M059J (cell line): ENCODE data around the gene RPRD1A. TPM values are rescaled to one million over a fixed set of nuclear protein-coding genes. Genes with fewer than 3 reads are reported as not detected.
"Not testable (repeated sequence)": the region's sequence is repeated elsewhere in the genome, so short reads cannot be mapped to it uniquely, and the experiment has no call there.

ENCODE experiments used
- DNase-seq: peaks from one replicate; pipeline ENCODE4 v3.0.0-alpha.2; 2012; ENCODE audit warnings: low read depth
- total RNA-seq: library from RNA; depleted of rRNA; stranded (reverse); fragments of >200 nt; shearing (Covaris generic); gene quantifications from 2 replicates; pipeline ENCODE4 v1.2.3, GENCODE V29; 2014; rRNA removed

Gene RPRD1A, protein sequence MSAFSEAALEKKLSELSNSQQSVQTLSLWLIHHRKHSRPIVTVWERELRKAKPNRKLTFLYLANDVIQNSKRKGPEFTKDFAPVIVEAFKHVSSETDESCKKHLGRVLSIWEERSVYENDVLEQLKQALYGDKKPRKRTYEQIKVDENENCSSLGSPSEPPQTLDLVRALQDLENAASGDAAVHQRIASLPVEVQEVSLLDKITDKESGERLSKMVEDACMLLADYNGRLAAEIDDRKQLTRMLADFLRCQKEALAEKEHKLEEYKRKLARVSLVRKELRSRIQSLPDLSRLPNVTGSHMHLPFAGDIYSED
- total RNA-seq = 37.8 and 68.5 TPM in 2 replicates

DNA sequence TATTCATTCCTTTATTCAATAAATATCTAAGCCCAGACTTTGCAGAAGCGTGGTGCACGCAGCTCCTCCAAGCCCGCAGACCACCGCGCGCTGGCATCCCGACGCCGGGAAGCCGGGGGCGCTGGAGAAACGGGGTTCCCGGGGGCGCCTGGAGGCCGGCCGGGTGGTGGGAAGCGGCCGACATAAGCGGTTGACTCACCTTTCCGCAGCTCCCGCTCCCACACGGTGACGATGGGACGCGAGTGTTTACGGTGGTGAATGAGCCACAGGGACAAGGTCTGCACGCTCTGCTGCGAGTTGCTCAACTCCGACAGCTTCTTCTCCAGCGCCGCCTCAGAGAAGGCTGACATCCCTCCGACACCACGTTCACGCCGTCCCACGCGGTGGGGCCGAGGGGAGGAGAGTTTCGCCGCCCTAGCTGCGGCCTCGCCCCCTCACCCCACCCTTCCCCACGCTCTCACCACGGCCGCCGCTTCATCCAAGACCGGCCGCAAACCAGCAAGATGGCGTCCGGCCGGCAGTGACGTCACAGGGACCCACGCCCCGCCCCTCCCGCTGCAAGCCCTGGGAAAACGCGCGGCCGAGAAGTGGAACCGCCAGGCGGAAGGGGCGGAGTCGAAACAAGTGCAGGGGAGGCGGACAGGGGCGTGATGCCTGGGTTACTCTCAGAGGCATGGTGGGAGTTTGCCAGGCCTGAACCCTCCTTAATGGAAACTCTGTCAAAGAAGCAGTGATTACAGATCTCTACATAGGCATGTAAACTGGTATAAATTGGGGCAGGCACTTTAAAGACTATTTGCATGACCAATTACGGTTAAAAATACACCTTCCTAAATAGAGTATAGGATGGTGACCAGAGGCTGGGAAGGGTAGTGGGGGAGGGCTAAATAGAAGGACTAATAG is at the start of gene RPRD1A:
Gene RPRD1A, minus strand, starts transcription at position 505 of the 903 bp plus-strand sequence. Its CDS starts 155 bp downstream, at position 350.
- DNase-seq = peak; percentile 92

DNA sequence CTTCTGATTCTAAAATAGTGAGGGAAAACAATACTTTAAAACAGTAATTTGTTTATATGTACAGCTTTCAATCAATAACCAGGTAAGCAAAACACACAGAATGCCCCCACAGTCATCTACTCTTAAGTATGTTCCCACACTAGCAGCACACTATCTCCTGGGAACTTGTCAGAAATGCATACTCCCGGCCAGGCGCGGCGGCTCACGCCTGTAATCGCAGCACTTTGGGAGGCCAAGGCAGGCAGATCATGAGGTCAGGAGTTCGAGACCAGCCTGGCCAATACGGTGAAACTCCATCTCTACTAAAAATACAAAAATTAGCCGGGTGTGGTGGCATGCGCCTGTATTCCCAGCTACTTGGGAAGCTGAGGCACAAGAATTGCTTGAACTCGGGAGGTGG is 49.4 kb upstream of the RPRD1A start:
- not testable (repeated sequence) for DNase-seq

DNA sequence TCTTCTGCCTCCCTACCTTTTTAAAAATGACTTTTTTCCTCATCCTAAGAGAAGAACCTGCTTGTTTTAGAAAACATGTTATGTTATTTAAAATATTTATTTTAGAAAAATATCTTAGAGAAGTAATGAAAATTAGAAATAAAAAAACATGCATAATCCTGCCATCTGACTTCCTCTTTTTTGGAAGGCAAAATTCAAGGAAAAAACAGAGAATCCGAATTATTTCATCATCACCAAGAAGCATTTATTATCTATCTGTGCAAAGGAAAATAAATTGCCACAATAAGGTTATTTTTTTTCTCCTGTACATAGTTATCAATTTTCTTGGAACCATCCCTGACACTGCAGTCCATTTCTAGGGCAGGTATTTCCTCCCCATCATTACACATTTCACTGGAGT is 47.4 kb upstream of the RPRD1A start:
- no peak for DNase-seq

DNA sequence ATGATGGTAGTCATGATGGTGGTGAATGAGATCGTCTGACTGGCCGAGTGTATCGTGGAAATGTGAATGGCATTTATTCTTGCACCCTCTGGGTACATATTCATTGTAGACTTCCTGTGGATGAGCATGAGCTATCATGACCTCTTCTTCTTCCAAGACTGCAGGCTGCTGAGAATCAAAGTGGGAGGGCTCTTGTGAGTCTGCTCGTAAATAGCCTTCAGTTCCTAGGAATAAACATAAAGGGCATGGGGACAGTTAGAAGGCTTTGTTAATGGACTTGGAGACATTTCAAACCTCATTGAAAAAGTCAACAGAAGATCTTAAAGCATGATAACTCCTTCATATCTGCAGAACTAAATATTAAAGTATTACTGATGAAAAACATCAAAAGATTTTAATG is 46.9 kb upstream of the RPRD1A start:
- no peak for DNase-seq

DNA sequence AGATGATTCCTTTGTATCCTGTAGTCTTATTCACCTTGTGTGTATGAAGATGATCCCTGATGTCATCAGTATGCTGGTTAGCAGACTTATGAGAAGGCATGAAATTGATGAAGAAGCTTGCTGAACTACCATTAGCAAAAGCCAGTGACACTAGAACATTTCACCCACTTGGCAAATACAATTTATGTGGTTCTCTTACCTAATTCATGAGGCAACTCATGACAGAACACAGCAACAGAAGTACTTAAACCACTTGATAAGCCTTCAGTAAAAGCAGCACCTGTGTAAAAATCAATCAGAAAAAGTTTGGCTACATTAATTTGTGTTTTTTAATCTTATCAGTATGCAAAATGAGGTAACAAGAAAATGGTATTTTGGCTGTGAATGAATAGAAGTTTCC is 44.9 kb upstream of the RPRD1A start:
- DNase-seq = no peak

DNA sequence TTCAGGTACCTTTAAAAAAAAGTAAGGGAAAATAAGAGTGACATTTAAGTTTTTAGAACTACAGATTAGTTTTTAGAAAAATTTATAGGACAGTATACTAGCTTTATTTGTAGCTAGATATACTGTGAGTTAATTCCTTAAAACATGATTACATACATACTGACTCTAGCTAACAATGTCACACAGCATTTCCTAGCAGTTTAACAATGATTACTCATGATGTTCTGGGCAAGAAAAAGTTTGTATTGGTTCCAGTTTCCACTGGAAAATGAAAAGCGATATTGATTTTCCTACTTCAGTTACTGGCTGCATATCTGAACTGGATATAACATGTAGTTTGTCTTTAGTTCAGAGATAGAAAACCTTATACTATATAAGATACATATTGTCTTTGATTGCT is 42.4 kb upstream of the RPRD1A start:
- no peak for DNase-seq

DNA sequence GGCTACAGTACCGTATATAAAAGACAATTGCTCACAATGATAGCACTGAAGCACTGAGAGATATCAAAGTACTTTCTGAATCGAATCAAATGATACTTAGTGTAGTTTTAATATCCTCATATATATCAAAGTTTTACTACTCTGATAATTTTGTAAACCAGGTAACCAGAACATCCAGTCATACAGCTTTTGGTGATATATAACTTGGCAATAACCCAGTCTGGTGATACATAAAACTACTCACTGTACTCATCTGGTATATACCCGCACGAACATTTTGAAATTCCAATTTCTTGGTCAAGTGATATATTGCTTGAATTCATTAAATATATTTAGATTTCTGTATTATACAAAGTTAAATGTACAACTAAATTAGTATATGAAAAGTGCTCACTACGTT is 41.2 kb upstream of the RPRD1A start:
- DNase-seq = no peak

DNA sequence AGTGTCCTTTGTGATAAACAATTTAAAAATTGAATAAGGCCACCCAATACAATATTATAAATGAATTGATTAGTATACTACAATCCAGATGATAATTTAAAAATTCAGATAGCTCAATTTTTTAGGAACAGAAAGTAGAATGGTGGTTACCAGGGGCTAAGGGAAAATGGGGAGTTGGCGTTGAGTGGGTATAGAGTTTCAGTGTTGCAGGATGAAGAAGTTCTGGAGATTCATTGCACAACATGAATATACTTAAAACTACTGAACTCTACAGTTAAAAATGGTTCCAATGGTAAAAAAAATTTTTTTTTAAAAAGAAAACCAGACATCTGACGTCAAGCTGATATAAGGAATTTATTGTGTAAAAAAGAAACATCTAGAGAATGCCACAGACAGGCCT is 40.8 kb upstream of the RPRD1A start:
- no peak for DNase-seq

DNA sequence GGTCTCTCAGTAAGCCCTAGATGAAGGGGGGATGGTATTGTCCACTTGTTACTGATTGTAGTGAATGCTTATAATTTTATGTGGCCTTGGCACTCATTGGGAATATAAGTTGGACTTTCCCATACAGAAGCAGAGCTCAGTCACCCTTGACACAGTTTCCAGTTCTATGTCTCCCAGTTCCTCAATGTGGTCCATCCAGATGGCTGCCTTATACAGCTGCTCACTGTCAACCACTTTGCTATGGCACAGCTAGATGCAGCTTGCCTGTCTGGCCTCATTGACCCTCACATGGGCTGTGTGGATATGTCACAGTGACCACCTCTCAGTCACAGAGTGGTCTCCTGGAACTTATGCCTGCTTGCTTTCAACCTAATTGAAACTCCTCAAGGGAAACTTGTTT is 40.1 kb upstream of the RPRD1A start:
- DNase-seq = no peak

DNA sequence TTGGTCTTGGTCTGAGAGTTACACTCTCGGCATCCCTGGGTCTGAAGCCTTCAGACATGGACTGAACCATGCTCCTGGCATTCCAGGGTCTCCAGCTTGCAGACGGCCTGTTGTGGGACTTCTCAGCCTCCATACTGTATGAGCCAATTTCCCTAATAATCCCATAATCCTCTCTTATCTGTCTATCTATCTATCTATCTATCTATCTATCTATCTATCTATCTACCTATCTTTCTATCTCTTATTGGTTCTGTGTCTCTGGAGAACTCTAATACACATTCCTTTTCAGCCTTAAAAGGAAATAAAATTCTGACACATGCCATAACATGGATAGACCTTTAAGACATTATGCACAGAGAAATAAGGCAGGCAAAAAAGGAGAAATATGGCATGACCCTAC is 37.4 kb upstream of the RPRD1A start:
- DNase-seq = no peak

DNA sequence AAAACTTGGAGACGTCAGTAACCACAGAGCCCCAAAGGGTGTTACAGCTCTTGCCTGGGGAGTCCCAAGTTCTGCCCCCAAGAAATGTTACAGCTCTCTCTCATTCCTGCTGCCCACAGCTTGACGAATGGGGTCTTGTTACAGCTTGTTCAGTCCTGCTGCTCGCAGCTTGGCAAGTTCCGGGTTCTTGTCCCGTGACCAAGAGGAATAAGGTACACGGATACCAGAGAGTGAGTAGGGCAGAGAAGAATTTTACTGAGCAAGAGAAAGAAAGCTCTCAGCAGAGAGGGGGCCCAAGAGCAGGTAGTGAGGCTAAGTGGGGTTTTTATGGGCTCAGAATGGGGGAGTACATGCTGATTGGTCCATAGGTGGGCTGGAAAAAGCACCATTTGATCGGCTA is 34.6 kb upstream of the RPRD1A start:
- DNase-seq = no peak

DNA sequence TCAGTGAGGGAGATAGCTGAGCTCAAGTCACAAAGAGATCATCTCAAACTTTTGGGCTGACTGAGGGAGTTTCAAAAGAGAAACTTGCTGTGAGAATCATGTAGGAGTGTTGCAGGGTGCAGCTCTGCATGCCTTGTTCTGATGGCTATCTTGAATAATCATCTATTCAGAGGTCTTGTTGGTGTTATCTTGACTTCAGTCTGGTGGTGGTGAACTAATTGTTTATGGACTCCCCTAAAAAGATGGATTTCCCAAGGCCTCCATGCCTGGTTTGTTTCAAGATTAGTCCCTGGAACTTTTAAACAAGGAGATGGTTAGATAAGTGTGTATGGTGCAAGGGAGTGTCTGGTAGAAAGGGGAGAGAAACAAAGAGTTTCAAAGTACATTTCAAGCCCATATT is 32.0 kb upstream of the RPRD1A start:
- no peak for DNase-seq

DNA sequence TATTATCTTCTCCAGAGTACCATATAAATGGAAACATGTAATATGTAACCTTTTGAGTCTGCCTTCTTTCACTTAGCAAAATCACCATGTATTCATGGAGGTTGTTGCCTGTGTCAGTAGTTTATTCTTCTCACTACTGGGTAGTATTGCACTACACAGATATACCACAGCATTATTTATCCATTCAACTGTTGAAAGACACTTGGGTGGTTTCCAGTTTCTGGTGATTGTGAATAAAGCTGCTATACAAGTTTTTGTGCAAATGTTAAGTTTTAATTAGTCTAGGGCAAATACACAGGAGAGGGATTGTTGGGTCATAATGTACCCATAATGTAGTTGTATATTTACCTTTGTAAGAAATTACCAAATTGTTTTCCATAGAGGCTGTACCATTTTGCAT is 29.6 kb upstream of the RPRD1A start:
- no peak for DNase-seq

DNA sequence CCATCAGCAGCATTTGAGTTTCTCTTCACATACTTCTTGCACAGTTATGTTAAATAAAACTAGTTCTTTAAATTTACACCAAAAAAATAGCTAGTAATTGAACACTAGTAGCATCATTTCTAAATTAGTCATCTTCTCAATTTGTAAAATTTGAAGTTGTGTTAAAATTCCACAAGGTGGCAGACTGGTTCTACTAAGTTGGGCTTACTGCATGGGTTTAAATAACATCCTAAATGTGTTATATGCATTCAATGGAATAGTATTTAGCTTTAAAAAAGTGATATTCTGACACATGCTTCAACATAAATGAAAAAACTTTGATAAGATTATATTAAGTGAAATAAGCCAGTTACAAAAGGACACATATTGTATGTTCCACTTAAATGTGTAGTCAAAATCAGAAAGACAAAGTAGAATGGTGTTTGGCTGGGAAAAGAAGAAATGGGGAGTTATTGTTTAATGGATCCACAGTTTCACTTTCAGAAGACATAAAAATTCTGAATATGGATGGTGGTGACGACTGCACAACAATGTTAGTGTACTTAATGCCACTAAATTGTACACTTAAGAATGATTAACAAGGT is 28.7 kb upstream of the RPRD1A start:
- DNase-seq = peak; percentile 60

DNA sequence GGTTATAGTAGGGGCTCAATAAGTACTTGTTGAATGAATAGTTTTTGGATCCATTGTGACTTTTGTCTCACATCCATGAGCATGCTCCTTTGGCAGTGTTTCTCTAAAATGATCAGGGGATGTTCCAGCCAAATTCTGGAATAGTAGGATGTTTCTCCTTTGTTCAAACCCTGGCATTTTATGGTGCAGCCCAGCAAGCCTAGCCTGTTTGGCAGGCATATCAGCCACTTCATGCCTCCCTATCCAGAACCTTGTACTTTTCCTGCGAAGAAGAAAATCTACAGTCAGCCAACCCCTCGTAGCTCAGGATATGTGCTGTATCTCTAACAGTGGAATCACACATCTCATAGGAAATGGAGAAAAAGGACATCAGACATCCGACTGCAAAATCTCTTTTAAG is 27.1 kb upstream of the RPRD1A start:
- no peak for DNase-seq

DNA sequence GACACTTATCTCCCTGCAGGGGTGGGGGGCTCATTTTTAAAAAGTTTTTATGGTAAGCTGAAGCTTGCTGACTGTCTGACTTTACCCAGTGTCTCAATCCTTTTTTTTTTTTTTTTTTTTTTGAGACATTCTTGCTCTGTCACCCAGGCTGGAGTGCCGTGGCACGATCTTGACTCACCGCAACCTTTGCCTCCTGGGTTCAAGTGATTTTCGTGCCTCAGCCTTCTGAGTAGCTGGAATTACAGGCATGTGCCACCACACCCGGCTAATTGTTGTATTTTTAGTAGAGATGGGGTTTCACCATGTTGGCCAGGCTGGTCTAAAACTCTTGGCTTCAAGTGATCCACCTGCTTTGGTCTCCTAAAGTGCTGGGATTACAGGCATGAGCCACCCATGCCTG is 24.8 kb upstream of the RPRD1A start:
- peak; percentile 50 for DNase-seq

DNA sequence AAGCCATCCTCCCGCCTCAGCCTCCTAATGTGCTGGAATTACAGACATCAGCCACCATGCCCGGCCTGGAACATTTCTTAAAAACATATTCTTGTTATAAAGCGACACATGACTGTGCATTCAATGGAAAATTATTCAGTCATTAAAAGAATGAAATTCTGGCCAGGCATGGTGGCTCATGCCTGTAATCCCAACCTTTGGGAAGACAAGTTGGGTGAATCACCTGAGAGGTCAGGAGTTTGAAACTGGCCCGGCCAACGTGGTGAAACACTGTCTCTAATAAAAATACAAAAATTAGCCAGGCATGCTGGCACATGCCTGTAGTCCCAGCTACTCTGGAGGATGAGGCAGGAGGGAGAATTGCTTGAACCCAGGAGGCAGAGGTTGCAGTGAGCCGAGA is 21.6 kb upstream of the RPRD1A start:
- peak; percentile 24 for DNase-seq

DNA sequence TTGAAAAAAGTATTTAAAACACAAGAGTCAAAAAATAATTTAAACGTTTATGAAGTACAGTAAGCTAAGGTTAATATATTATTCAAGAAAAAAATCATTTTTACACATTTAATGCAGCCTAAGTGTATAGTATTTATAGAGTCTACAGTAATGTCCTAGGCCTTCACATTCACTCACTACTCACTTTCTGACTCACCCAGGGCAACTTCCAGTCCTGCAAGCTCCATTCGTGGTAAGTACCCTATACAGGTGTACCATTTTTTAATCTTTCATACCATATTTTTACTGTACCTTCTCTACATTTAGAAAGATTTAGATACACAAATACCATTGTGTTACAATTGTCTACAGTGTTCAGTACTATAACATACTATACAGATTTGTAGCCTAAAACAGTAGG is 20.9 kb upstream of the RPRD1A start:
- DNase-seq = no peak

DNA sequence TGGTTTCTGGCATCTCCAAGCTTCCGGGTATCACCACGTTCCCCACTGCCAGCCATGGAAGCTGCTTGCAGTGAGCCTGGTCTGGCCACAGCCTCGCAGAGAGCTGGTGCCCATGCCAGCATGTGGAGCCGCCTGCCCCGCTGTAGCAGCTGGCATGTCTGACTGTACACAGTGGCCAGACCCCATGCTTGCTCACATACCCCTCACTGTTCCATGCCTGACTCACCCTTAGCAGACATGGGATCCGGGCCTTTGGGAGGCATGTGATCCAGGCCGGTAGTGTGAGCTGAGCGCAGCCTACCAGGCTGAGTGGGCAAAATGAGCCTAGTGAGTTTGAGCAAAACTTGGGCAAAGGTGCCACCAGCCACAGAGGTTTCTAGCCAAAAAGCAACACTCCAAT is 18.8 kb upstream of the RPRD1A start:
- DNase-seq = peak; percentile 19

DNA sequence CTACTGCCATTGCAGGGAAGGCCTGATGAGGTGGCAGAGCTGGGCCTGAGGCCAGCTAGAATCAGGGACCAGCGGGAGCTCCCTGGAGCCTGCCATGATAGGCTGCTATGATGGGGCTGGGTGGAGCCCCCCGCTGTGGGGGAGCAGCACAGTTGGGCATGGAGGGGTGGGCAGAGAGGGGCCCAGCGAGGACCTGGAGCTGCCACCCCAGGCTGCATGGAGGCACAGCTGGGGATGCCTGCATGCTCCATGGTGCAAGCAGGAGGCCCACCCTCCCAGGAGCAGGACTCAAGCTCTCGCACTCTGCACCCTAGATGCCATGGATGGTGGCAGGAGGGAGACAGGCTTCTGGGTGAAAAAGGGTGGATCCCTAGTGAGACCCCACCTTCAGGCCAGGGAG is 17.8 kb upstream of the RPRD1A start:
- DNase-seq = no peak

DNA sequence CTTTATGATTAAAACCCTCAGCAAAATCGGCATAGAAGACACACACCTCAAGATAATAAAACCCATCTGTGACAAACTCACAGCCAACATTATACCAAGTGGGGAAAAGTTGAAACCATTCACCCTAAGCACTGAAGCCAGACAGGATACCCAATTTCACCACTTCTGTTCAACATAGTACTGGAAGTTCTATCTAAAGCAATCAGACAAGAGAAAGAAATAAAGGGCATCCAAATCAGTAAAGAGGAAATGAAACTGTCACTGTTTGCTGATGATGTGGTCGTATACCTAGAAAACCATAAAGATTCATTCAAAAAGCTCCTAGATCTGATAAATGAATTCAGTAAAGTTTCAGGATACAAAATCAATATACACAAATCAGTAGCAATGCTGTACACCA is 16.4 kb upstream of the RPRD1A start:
- no peak for DNase-seq

DNA sequence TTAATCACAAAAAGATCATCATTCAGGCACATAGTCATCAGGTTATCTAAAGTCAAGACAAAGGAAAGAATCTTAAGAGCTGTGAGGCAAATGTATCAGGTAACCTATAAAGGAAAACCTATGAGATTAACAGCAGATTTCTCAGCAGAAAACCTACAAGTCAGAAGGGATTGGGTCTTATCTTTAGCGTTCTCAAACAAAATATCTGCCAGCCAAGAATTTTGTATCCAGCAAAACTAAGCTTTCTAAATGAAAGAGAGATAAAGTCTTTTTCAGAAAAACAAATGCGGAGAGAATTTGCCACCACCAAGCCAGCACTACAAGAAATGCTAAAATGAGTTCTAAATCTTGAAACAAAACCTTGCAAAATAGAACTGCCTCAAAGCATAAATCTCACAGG is 13.8 kb upstream of the RPRD1A start:
- not testable (repeated sequence) for DNase-seq
